HepG2 (cell line): Measurements from ENCODE around the gene DOCK4. TPM values are rescaled to one million over a fixed set of nuclear protein-coding genes. Genes with fewer than 3 reads are reported as not detected.

ENCODE experiments used
- BORCS8-MEF2B ChIP-seq: sonication (generic); formaldehyde crosslinking; IDR thresholded peaks from 2 replicates; pipeline ENCODE4 v1.8.0; 2022; ENCODE audit warnings: mild to moderate bottlenecking, missing genetic modification reagents
- FOXA1 ChIP-seq, 2 experiments: fragments of 450-650 bp in 1 of 2; sonication (generic) in 1 of 2; formaldehyde crosslinking in 1 of 2; IDR thresholded peaks; 2 replicates each; pipeline versions ENCODE4 v1.4.0 to v1.6.1; 2016 to 2020; ENCODE audit warnings: missing genetic modification reagents in 1 of 2
- MED13 ChIP-seq: sonication (generic); formaldehyde crosslinking; IDR thresholded peaks from 2 replicates; pipeline ENCODE4 v1.5.0; 2020; ENCODE audit warnings: missing genetic modification reagents
- MTERF4 ChIP-seq: sonication (generic); formaldehyde crosslinking; IDR thresholded peaks from 2 replicates; pipeline ENCODE4 v1.8.0; 2023; ENCODE audit warnings: mild to moderate bottlenecking, missing genetic modification reagents
- NR3C1 ChIP-seq: sonication (generic); formaldehyde crosslinking; IDR thresholded peaks from 2 replicates; pipeline ENCODE4 v1.4.0; 2020; ENCODE audit warnings: missing genetic modification reagents
- RBM22 ChIP-seq: fragments of 200-400 bp; formaldehyde crosslinking; optimal IDR thresholded peaks from 2 replicates; pipeline ENCODE3; 2017; ENCODE audit warnings: mild to moderate bottlenecking, low read length, moderate library complexity
- SAFB2 ChIP-seq: sonication (generic); formaldehyde crosslinking; IDR thresholded peaks from 2 replicates; pipeline ENCODE4 v1.5.1; 2020; ENCODE audit warnings: missing genetic modification reagents, low read depth, mild to moderate bottlenecking, borderline replicate concordance
- SETDB1 ChIP-seq: sonication (generic); formaldehyde crosslinking; IDR thresholded peaks from 2 replicates; pipeline ENCODE4 v1.5.1; 2020; ENCODE audit warnings: missing genetic modification reagents, mild to moderate bottlenecking, borderline replicate concordance
- SMAD9 ChIP-seq: sonication (generic); formaldehyde crosslinking; IDR thresholded peaks from 2 replicates; pipeline ENCODE4 v1.5.1; 2020; ENCODE audit warnings: mild to moderate bottlenecking, missing genetic modification reagents
- SRSF1 ChIP-seq: fragments of 200-400 bp; formaldehyde crosslinking; optimal IDR thresholded peaks from 2 replicates; pipeline ENCODE3; 2017; ENCODE audit warnings: mild to moderate bottlenecking, low read depth, low read length, moderate library complexity
- TEAD3 ChIP-seq: optimal IDR thresholded peaks from 2 replicates; pipeline ENCODE3; 2016; ENCODE audit warnings: borderline replicate concordance
- THAP9 ChIP-seq: sonication (generic); formaldehyde crosslinking; IDR thresholded peaks from 2 replicates; pipeline ENCODE4; 2020; ENCODE audit warnings: missing genetic modification reagents, mild to moderate bottlenecking, borderline replicate concordance
- THYN1 ChIP-seq: sonication (generic); formaldehyde crosslinking; IDR thresholded peaks from 2 replicates; pipeline ENCODE4 v1.8.1; 2023; ENCODE audit warnings: low read depth, mild to moderate bottlenecking, moderate library complexity, missing genetic modification reagents, borderline replicate concordance
- ZBTB1 ChIP-seq: sonication (generic); formaldehyde crosslinking; IDR thresholded peaks from 2 replicates; pipeline ENCODE4 v1.4.0; 2020; ENCODE audit warnings: missing genetic modification reagents, borderline replicate concordance
- ZBTB38 ChIP-seq: sonication (generic); formaldehyde crosslinking; IDR thresholded peaks from 2 replicates; pipeline ENCODE4 v1.5.1; 2020; ENCODE audit warnings: mild to moderate bottlenecking, missing genetic modification reagents
- ZNF101 ChIP-seq: sonication (generic); formaldehyde crosslinking; IDR thresholded peaks from 2 replicates; pipeline ENCODE4 v1.4.0; 2020; ENCODE audit warnings: mild to moderate bottlenecking, low read depth, missing genetic modification reagents, borderline replicate concordance
- ZNF20 ChIP-seq: sonication (generic); formaldehyde crosslinking; IDR thresholded peaks from 2 replicates; pipeline ENCODE4 v1.4.0; 2020; ENCODE audit warnings: mild to moderate bottlenecking, moderate library complexity, missing genetic modification reagents
- ZNF260 ChIP-seq: sonication (generic); formaldehyde crosslinking; IDR thresholded peaks from 2 replicates; pipeline ENCODE4 v1.4.0; 2020; ENCODE audit warnings: missing genetic modification reagents, low read depth, mild to moderate bottlenecking, borderline replicate concordance
- ZNF3 ChIP-seq: IDR thresholded peaks from 2 replicates; pipeline ENCODE4 v1.7.0; 2017; ENCODE audit warnings: inconsistent platforms
- ZNF333 ChIP-seq: sonication (generic); formaldehyde crosslinking; IDR thresholded peaks from 2 replicates; pipeline ENCODE4 v1.4.0; 2020; ENCODE audit warnings: mild to moderate bottlenecking, missing genetic modification reagents, borderline replicate concordance
- ZNF383 ChIP-seq: sonication (generic); formaldehyde crosslinking; IDR thresholded peaks from 2 replicates; pipeline ENCODE4 v1.4.0; 2020; ENCODE audit warnings: missing genetic modification reagents, mild to moderate bottlenecking, borderline replicate concordance
- polyA plus RNA-seq, 8 experiments: library from polyadenylated mRNA; depleted of rRNA in 3 of 8; stranded (reverse) in 7 of 8; unstranded in 1 of 8; fragments of >200 nt; fragmentation: Illumina TruSeq in 4 of 8; extraction: Trizol in 4 of 8; gene quantifications; 2 replicates each; pipeline versions ENCODE4 v1.2.1 to v1.2.3, GENCODE V29; 2011 to 2016; ENCODE audit warnings: low read depth in 4 of 8, missing spikeins in 1 of 8, mixed read lengths in 1 of 8; ENCODE audit not compliant: insufficient read depth in 1 of 8
- total RNA-seq, 5 experiments: library from RNA; depleted of rRNA; stranded (reverse); fragments of >200 nt; fragmentation: Illumina TruSeq; extraction: Trizol; gene quantifications; 2 replicates each; pipeline ENCODE4 v1.2.3, GENCODE V29; 2016; ENCODE audit warnings: low read depth in 1 of 5
- TF ChIP-seq, protein P1 (sequence below): IDR thresholded peaks from 2 replicates; pipeline ENCODE4 v1.6.1; 2016; ENCODE audit warnings: low read depth, control low read depth
- TF ChIP-seq, protein P2 (sequence below), 2 experiments: sonication (generic) in 1 of 2; formaldehyde crosslinking in 1 of 2; IDR thresholded peaks; 2 replicates each; pipeline versions ENCODE4 v1.4.0 to v1.6.1; 2018 to 2020; ENCODE audit warnings: missing genetic modification reagents in 2 of 2, borderline replicate concordance in 1 of 2, low read depth in 1 of 2, mild to moderate bottlenecking in 1 of 2, missing biosample characterization in 1 of 2

The DOCK4 gene
- total and polyA plus RNA-seq, 2 of the 13 experiments (the other 11 are each of a cell fraction or from before 2014, with no cell fraction given): 13.5 to 17.4 TPM

DNA sequence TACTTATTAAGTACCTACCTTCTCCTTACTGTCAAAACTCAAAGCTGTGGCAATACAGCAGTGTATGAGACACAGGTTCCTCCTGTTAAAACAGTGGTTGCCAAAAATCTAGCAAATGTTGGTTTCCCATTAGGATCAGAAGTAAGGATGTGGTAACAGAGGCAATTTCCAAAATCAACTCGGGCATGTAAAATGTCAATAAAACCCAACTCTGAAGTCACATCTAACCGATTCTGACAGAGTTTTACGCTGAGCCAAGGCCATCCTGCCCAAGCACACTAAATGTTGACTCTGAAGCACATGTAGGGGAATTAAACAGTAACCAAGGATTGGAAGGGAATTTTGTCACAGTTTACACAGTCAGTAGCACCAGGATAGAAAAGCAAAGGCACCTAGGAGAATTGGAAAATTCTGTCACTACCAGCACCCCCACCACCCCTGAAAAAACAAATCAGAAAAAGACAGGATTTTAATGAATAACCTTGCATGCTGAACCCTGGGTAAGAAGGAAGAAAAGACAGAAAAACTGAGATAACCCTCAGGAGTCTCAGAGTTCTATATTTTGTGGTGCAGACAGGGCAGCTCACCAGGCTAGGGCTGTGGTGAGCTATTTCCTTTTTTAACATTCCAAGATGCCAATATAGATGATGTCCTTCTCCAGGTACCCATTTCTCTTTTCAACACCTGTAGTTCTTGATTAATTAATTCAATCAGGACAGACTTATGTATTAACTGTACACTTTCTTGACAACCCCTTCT, 119.5 kb downstream of the DOCK4 start (continued):
- TF ChIP-seq, protein P1, sequence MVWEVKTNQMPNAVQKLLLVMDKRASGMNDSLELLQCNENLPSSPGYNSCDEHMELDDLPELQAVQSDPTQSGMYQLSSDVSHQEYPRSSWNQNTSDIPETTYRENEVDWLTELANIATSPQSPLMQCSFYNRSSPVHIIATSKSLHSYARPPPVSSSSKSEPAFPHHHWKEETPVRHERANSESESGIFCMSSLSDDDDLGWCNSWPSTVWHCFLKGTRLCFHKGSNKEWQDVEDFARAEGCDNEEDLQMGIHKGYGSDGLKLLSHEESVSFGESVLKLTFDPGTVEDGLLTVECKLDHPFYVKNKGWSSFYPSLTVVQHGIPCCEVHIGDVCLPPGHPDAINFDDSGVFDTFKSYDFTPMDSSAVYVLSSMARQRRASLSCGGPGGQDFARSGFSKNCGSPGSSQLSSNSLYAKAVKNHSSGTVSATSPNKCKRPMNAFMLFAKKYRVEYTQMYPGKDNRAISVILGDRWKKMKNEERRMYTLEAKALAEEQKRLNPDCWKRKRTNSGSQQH: no peak
- TF ChIP-seq NR3C1 (CRISPR knock-in tag) (no peak), ZNF260 (no peak), BORCS8-MEF2B (CRISPR knock-in tag) (no peak), SMAD9 (CRISPR knock-in tag) (no peak), TEAD3 (CRISPR knock-in tag) (peak; percentile 88), SAFB2 (no peak), ZBTB38 (no peak), MTERF4 (CRISPR knock-in tag) (no peak), ZBTB1 (CRISPR knock-in tag) (no peak), ZNF3 (CRISPR knock-in tag) (no peak), ZNF101 (CRISPR knock-in tag) (no peak), THYN1 (no peak), THAP9 (CRISPR knock-in tag) (no peak), MED13 (CRISPR knock-in tag) (no peak), FOXA1 (IDR thresholded peaks at IDR 0.05) (no peak), FOXA1 (CRISPR knock-in tag; IDR thresholded peaks at IDR 0.05) (peak; percentile 80), ZNF333 (CRISPR knock-in tag) (no peak), ZNF383 (CRISPR knock-in tag) (no peak), SRSF1 (no peak), ZNF20 (no peak), SETDB1 (no peak), RBM22 (no peak)
- TF ChIP-seq, protein P2, sequence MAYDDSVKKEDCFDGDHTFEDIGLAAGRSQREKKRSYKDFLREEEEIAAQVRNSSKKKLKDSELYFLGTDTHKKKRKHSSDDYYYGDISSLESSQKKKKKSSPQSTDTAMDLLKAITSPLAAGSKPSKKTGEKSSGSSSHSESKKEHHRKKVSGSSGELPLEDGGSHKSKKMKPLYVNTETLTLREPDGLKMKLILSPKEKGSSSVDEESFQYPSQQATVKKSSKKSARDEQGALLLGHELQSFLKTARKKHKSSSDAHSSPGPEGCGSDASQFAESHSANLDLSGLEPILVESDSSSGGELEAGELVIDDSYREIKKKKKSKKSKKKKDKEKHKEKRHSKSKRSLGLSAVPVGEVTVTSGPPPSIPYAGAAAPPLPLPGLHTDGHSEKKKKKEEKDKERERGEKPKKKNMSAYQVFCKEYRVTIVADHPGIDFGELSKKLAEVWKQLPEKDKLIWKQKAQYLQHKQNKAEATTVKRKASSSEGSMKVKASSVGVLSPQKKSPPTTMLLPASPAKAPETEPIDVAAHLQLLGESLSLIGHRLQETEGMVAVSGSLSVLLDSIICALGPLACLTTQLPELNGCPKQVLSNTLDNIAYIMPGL (CRISPR knock-in tag; IDR thresholded peaks at IDR 0.05; ENCODE audit: borderline replicate concordance in 1 of 2, low read depth in 1 of 2): no peak; a peak in 1 of 4 replicates
